Mesendoderm (in vitro differentiated cells): ENCODE results near the gene AARS1. TPM values are rescaled to one million over a fixed set of nuclear protein-coding genes. Genes with fewer than 3 reads are reported as not detected.

Experiments
- small RNA-seq: library from polyadenylated mRNA; stranded (forward); fragments of <200 nt; extraction: miRNeasy Mini kit (QIAGEN cat#:217004); gene quantifications from one replicate; pipeline ENCODE3, GENCODE V24; 2013; ENCODE audit not compliant: insufficient read depth

The AARS1 gene

Small RNA genes within 50 kb of the gene (small RNA-seq; reads per million reads assigned to genes)
- gene AC009060.2 (not detected), gene RN7SL279P (not detected)
